SK-N-SH (cell line): ENCODE measurements around the gene ATP2A1. TPM values are rescaled to one million over a fixed set of nuclear protein-coding genes. Genes with fewer than 3 reads are reported as not detected.

Experiments used
- CTCF ChIA-PET: fragments of 300-600, 350-600 bp; formaldehyde crosslinking; extraction: SDS; loops from one replicate; lab custom pipeline; 2021; lab: Yijun Ruan, JAX
- POLR2A ChIA-PET: fragments of 350-600 bp; sonication (Branson Sonifier 250); formaldehyde crosslinking; extraction: SDS; loops from one replicate; lab custom pipeline; 2020; ENCODE audit warnings: antibody characterized with exemption, inconsistent platforms; lab: Yijun Ruan, JAX
- DNase-seq: peaks from one replicate; pipeline ENCODE4 v3.0.0; 2012
- H2AFZ ChIP-seq: fragments of 200-600 bp; sonication (generic); 2 replicates; pipeline ENCODE4 v1.8.1; 2016; ENCODE audit warnings: antibody characterized with exemption, mild to moderate bottlenecking, low read depth
- H3F3A ChIP-seq: fragments of 200-600 bp; sonication (generic); replicated peaks from 2 replicates; pipeline ENCODE3; 2016; ENCODE audit warnings: antibody characterized with exemption, mild to moderate bottlenecking; ENCODE audit not compliant: insufficient read depth
- H3K27ac ChIP-seq, 2 experiments: fragments of 200-500 bp in 1 of 2; fragments of 200-600 bp in 1 of 2; sonication (Bioruptor generic) in 1 of 2; sonication (generic), shearing (Covaris generic) in 1 of 2; 2 replicates each; pipeline versions ENCODE4 v1.5.1 to v1.6.1; 2014 to 2016; ENCODE audit warnings: low read depth in 2 of 2, inconsistent platforms in 1 of 2, low read length in 1 of 2, mild to moderate bottlenecking in 1 of 2, mixed read lengths in 1 of 2
- H3K27me3 ChIP-seq: fragments of 200-600 bp; sonication (generic), shearing (Covaris generic); 2 replicates; pipeline ENCODE4 v1.6.1; 2016; ENCODE audit warnings: mixed run types; ENCODE audit not compliant: insufficient read depth
- H3K36me3 ChIP-seq, 2 experiments: fragments of 200-500 bp in 1 of 2; fragments of 200-600 bp in 1 of 2; sonication (Bioruptor generic) in 1 of 2; sonication (generic) in 1 of 2; replicated peaks in 1 of 2; 2 replicates each; pipeline versions ENCODE3 to v1.5.1; 2014 to 2016; ENCODE audit warnings: low read length in 1 of 2, mild to moderate bottlenecking in 1 of 2; ENCODE audit not compliant: insufficient read depth in 2 of 2, control insufficient read depth in 1 of 2
- H3K4me1 ChIP-seq, 2 experiments: fragments of 200-500 bp in 1 of 2; fragments of 200-600 bp in 1 of 2; sonication (Bioruptor generic) in 1 of 2; sonication (generic), shearing (Covaris generic) in 1 of 2; 2 replicates each; pipeline versions ENCODE4 v1.5.1 to v1.6.1; 2014 to 2016; ENCODE audit warnings: low read depth in 1 of 2, low read length in 1 of 2, mixed run types in 1 of 2; ENCODE audit not compliant: insufficient read depth in 2 of 2, control insufficient read depth in 1 of 2
- H3K4me2 ChIP-seq: fragments of 200-600 bp; sonication (generic), shearing (Covaris generic); 2 replicates; pipeline ENCODE4 v1.6.1; 2017; ENCODE audit warnings: mixed run types
- H3K4me3 ChIP-seq, 2 experiments: fragments of 200-500 bp in 1 of 2; fragments of 200-600 bp in 1 of 2; sonication (Bioruptor generic) in 1 of 2; sonication (generic), shearing (Covaris generic) in 1 of 2; 2 replicates each; pipeline versions ENCODE4 v1.5.1 to v1.8.1; 2014 to 2016; ENCODE audit warnings: low read depth in 2 of 2, inconsistent platforms in 1 of 2, low read length in 1 of 2, mild to moderate bottlenecking in 1 of 2, mixed read lengths in 1 of 2, moderate library complexity in 1 of 2
- H3K79me2 ChIP-seq: fragments of 200-600 bp; sonication (generic); 2 replicates; pipeline ENCODE4 v1.8.1; 2017; ENCODE audit warnings: mild to moderate bottlenecking; ENCODE audit not compliant: insufficient read depth
- H3K9ac ChIP-seq: fragments of 200-600 bp; sonication (generic); 2 replicates; pipeline ENCODE4 v1.6.1; 2017; ENCODE audit warnings: mixed run types
- H3K9me2 ChIP-seq: fragments of 200-600 bp; sonication (generic); 2 replicates; pipeline ENCODE4 v1.6.1; 2017; ENCODE audit warnings: mixed run types
- H3K9me3 ChIP-seq: fragments of 200-600 bp; sonication (generic); 2 replicates; pipeline ENCODE4 v1.6.1; 2017; ENCODE audit warnings: mixed run types, mild to moderate bottlenecking, moderate library complexity
- H4K20me1 ChIP-seq: fragments of 200-600 bp; sonication (generic); 2 replicates; pipeline ENCODE4 v1.6.1; 2017; ENCODE audit warnings: mild to moderate bottlenecking, mixed run types; ENCODE audit not compliant: insufficient read depth
- CHD2 ChIP-seq: fragments of 150-350 bp; IDR thresholded peaks from 2 replicates; pipeline ENCODE4 v1.6.1; 2018; ENCODE audit warnings: low read length; ENCODE audit not compliant: partially characterized antibody
- CTCF ChIP-seq: fragments of 200-600 bp; sonication (generic); IDR thresholded peaks from 2 replicates; pipeline ENCODE4 v1.6.1; 2017; ENCODE audit warnings: antibody characterized with exemption, mild to moderate bottlenecking, moderate library complexity
- EP300 ChIP-seq, 2 experiments: IDR thresholded peaks; 2 replicates each; pipeline versions ENCODE4 v1.4.0 to v1.6.1; 2012; ENCODE audit warnings: borderline replicate concordance in 1 of 2, low read depth in 1 of 2, low read length in 1 of 2
- EZH2phosphoT487 ChIP-seq: fragments of 200-600 bp; sonication (generic); IDR thresholded peaks from 2 replicates; pipeline ENCODE4 v1.6.1; 2017; ENCODE audit warnings: low read depth, mixed run types, mild to moderate bottlenecking, antibody characterized with exemption, moderate library complexity, borderline replicate concordance
- FOXJ3 ChIP-seq: sonication (generic); formaldehyde crosslinking; IDR thresholded peaks from 2 replicates; pipeline ENCODE4 v1.5.1; 2020; ENCODE audit warnings: mild to moderate bottlenecking, missing genetic modification reagents
- FOXM1 ChIP-seq: IDR thresholded peaks from 2 replicates; pipeline ENCODE4 v1.4.0; 2012; ENCODE audit warnings: low read depth, mild to moderate bottlenecking
- GABPA ChIP-seq: IDR thresholded peaks from 2 replicates; pipeline ENCODE4 v1.4.0; 2012; ENCODE audit warnings: low read depth, mild to moderate bottlenecking
- IRF3 ChIP-seq: fragments of 150-350 bp; IDR thresholded peaks from 2 replicates; pipeline ENCODE4 v1.6.1; 2016; ENCODE audit warnings: mild to moderate bottlenecking, low read depth, low read length
- JUND ChIP-seq: IDR thresholded peaks from 2 replicates; pipeline ENCODE4 v1.4.0; 2012
- MEF2A ChIP-seq: IDR thresholded peaks from 2 replicates; pipeline ENCODE4 v1.4.0; 2012; ENCODE audit warnings: low read depth, borderline replicate concordance
- NFIC ChIP-seq: IDR thresholded peaks from 2 replicates; pipeline ENCODE4 v1.4.0; 2012; ENCODE audit warnings: borderline replicate concordance
- PBX3 ChIP-seq: IDR thresholded peaks from 2 replicates; pipeline ENCODE4; 2012
- POLR2AphosphoS5 ChIP-seq: IDR thresholded peaks from 2 replicates; pipeline ENCODE4 v1.6.1; 2012; ENCODE audit warnings: low read depth, low read length
- SMC3 ChIP-seq: IDR thresholded peaks from 2 replicates; pipeline ENCODE4 v1.6.1; 2012; ENCODE audit warnings: low read depth, low read length, improper control_type of control experiment
- TEAD4 ChIP-seq: IDR thresholded peaks from 2 replicates; pipeline ENCODE4 v1.4.0; 2012; ENCODE audit warnings: mild to moderate bottlenecking, borderline replicate concordance; ENCODE audit not compliant: insufficient read depth
- USF1 ChIP-seq: IDR thresholded peaks from 2 replicates; pipeline ENCODE4 v1.4.0; 2012; ENCODE audit warnings: low read depth, borderline replicate concordance
- YY1 ChIP-seq: IDR thresholded peaks from 2 replicates; pipeline ENCODE4 v1.4.0; 2012; ENCODE audit warnings: low read depth, mild to moderate bottlenecking
- WGBS: methylation state at CpG from one replicate; pipeline ENCODE4 v1.1.6; 2017; ENCODE audit warnings: low lambda C conversion rate; 5-methylcytosine and 5-hydroxymethylcytosine counted together
- polyA plus RNA-seq, 3 experiments: library from polyadenylated mRNA; depleted of rRNA; stranded (reverse); fragments of >200 nt; gene quantifications; 2 replicates each; pipeline ENCODE4 v1.2.3, GENCODE V29; 2012

The ATP2A1 gene
- polyA plus RNA-seq, 1 of the 3 experiments (the other 2 are of a cell fraction), result 3.0 TPM

- TF ChIP-seq PBX3 (no peak), MEF2A (no peak)
Measured at GRCh38 chr16:28838558-28838918, 39.8 kb upstream of the ATP2A1 start (continued).

- DNase-seq, result no peak
- 94% methylated on average over 14 of the region's 14 CpGs for WGBS
- no peak overlapping the region for H3K4me3 ChIP-seq
- H3K9me3 ChIP-seq, result no peaks in the 10 kb centered on the region
- no peaks in the 10 kb centered on the region for H3K27me3 ChIP-seq
- H3K4me2 ChIP-seq, result no peak overlapping the region
- TF ChIP-seq USF1 (no peak), IRF3 (no peak), FOXJ3 (CRISPR knock-in tag) (no peak), NFIC (no peak), CTCF (no peak), JUND (no peak), FOXM1 (no peak), GABPA (no peak), TEAD4 (no peak), EP300 (IDR thresholded peaks at IDR 0.05; ENCODE audit: borderline replicate concordance in 1 of 2, low read depth in 1 of 2, low read length in 1 of 2) (no peak), MEF2A (no peak), CHD2 (no peak), EZH2phosphoT487 (no peak), YY1 (no peak), SMC3 (no peak), POLR2AphosphoS5 (no peak)
- peaks cover 27 to 45% of the 10 kb centered on the region in 2 experiments for H3K36me3 ChIP-seq
- H2AFZ ChIP-seq, result no peak overlapping the region
- peaks cover 8% of the 10 kb centered on the region; the same call in 1 of the 2 replicates for H3K79me2 ChIP-seq
- POLR2A ChIA-PET, result interaction anchor here (0.7 to 1.1 kb wide), 3 partner anchors 16 to 1920 kb away, joined by 3 to 5 read pairs (median 3); no protein-coding TSS in a partner anchor
- H4K20me1 ChIP-seq, result no peaks in the 10 kb centered on the region
- no peaks in the 10 kb centered on the region for H3K4me1 ChIP-seq
- CTCF ChIA-PET, result interaction anchor here (1.2 kb wide), 1 partner anchor 106 kb away, joined by 3 read pairs; no protein-coding TSS in a partner anchor
- no peak overlapping the region for H3K27ac ChIP-seq
- no peaks in the 10 kb centered on the region for H3K9me2 ChIP-seq
- peaks cover 42% of the 10 kb centered on the region for H3F3A ChIP-seq
- H3K9ac ChIP-seq, result no peak overlapping the region
Measured at GRCh38 chr16:28839004-28839639, 39.2 kb upstream of the ATP2A1 start.
